ENCODE measurements around the gene TNFAIP1. TPM values are rescaled to one million over a fixed set of nuclear protein-coding genes. Genes with fewer than 3 reads are reported as not detected.

TNFAIP1 gene
- total RNA-seq, 1 experiment from 2014 or later = 27.5 TPM

DNA sequence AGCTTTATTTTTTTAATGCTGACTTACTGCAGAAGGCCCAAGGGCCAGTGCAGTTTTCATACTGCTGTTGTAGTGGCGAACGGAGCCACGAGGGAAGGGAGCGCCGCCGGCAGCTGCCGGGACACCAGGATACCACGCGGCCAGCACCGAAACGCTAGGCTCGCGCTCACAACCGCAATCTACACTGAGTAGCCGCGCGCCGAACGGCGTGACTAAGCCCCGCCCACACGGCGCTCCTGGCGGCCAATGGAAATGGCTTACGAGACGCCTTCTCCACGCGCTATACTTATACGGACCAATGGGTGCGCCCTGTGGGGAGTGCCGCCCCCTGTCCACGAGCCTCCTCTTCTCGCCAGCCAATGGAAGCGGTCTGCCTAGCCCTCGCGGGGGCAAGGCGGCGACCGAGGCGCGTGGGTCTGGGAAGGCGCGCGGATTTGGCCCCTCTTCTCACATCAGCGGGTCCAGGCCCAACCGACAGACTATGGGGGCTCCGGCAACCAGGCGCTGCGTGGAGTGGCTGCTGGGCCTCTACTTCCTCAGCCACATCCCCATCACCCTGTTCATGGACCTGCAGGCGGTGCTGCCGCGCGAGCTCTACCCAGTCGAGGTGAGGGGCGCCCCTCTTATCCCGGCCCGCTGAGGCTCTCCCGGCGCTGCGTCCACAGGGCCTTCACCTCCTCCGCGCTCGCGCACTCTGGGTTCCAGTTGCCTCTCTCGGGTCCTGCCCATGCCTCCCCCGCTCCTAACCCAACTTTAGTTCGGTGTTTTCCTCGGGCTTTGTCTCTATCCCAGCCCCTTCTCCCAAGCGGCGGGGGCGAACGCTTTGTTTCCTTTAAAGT is 16.6 kb upstream of the TNFAIP1 start, which contains the start of gene TMEM97:
Gene TMEM97, plus strand, starts transcription at position 442 of the 839 bp plus-strand sequence. Its CDS starts 40 bp downstream, at position 482.
- no peaks in the 10 kb centered on the region for H3K36me3 ChIP-seq (ENCODE audit: low read depth, low read length)
- peak within 1 kb of the TSS; percentile 82 for H3K9ac ChIP-seq (ENCODE audit: low read length)
- ATAC-seq = peak; percentile 97
- peak; percentile 94 for DNase-seq
- H3F3A ChIP-seq (ENCODE audit: low read length, unreplicated experiment) = no peaks in the 10 kb centered on the region
- peaks cover 43% of the 10 kb centered on the region for H3K4me1 ChIP-seq (ENCODE audit: insufficient read depth, low read length)
- CTCF ChIA-PET = interaction anchor here (0.5 kb wide), 1 partner anchor 10 kb away, joined by 4 read pairs; no protein-coding TSS in a partner anchor
- BruUV-seq (replicated peaks) = no TSS peak
- POLR2A ChIA-PET (ENCODE audit: unreplicated experiment) = interaction anchor here (0.6 kb wide), 2 partner anchors 41 to 426 kb away, joined by 3 read pairs; partner anchors contain the start of gene LYRM9
- H3K27ac ChIP-seq (ENCODE audit: low read length) = peak within 1 kb of the TSS; percentile 5; the same call in 1 of the 2 replicates
- no peaks in the 10 kb centered on the region for H3K27me3 ChIP-seq (ENCODE audit: low read length)
- no peak for TF ChIP-seq EZH2phosphoT487 (IDR thresholded peaks at IDR 0.05; ENCODE audit: borderline replicate concordance, low read length)
- TF ChIP-seq, protein P1, sequence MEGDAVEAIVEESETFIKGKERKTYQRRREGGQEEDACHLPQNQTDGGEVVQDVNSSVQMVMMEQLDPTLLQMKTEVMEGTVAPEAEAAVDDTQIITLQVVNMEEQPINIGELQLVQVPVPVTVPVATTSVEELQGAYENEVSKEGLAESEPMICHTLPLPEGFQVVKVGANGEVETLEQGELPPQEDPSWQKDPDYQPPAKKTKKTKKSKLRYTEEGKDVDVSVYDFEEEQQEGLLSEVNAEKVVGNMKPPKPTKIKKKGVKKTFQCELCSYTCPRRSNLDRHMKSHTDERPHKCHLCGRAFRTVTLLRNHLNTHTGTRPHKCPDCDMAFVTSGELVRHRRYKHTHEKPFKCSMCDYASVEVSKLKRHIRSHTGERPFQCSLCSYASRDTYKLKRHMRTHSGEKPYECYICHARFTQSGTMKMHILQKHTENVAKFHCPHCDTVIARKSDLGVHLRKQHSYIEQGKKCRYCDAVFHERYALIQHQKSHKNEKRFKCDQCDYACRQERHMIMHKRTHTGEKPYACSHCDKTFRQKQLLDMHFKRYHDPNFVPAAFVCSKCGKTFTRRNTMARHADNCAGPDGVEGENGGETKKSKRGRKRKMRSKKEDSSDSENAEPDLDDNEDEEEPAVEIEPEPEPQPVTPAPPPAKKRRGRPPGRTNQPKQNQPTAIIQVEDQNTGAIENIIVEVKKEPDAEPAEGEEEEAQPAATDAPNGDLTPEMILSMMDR (conservative IDR thresholded peaks at IDR 0.05; ENCODE audit: low read depth, low read length) = 0 out of 2 replicates have a peak, but pooled peaks have one; percentile 9
- H3K79me2 ChIP-seq (ENCODE audit: low read length) = peaks cover 49% of the 10 kb centered on the region
- H4K20me1 ChIP-seq (ENCODE audit: low read length) = no peaks in the 10 kb centered on the region
- H3K9me3 ChIP-seq (ENCODE audit: low read length) = no peaks in the 10 kb centered on the region
- H3K4me3 ChIP-seq (ENCODE audit: low read length) = peak within 1 kb of the TSS; percentile 73
- intact Hi-C loops (cut with micrococcal nuclease) = loop anchor here (10.0 kb wide), 1 partner anchor 64 kb away; no protein-coding TSS in a partner anchor
- peak within 1 kb of the TSS; percentile 86 for H3K4me2 ChIP-seq (ENCODE audit: low read length)
- H2AFZ ChIP-seq (ENCODE audit: low read length) = peak within 1 kb of the TSS; percentile 92
- no peaks in the 10 kb centered on the region for H3K9me2 ChIP-seq (replicated peaks; ENCODE audit: low read length)

DNA sequence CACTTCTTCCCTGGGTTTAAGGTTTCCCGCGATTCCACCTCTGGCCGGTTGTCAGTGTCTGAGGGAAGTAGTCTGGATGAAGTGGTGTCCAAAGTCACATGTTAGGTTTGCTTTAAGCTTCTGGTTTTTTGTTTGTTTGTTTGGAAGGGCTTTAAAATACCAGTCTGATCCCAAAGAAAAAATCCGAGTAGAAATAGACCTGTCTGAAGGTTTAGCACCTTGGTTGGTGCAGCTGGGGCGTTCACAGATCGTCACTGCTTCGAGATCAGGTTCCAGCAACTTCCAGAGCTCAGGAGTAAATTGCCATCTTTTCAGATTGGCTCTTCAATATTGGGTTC is 16.0 kb upstream of the TNFAIP1 start:
- H3K27me3 ChIP-seq (ENCODE audit: low read length) = no peaks in the 10 kb centered on the region
- TF ChIP-seq EZH2 (IDR thresholded peaks at IDR 0.05; ENCODE audit: low read length, unreplicated experiment) (no peak), EZH2phosphoT487 (IDR thresholded peaks at IDR 0.05; ENCODE audit: borderline replicate concordance, low read length) (no peak)
- TF ChIP-seq, protein P1 (conservative IDR thresholded peaks at IDR 0.05; ENCODE audit: low read depth, low read length) = no peak
- H3K27ac ChIP-seq (ENCODE audit: low read length) = 0 out of 2 replicates have a peak overlapping the region, but pooled peaks have one; percentile 5
- H3K4me1 ChIP-seq (ENCODE audit: insufficient read depth, low read length) = peaks cover 49% of the 10 kb centered on the region
- no peaks in the 10 kb centered on the region for H3K36me3 ChIP-seq (ENCODE audit: low read depth, low read length)
- H2AFZ ChIP-seq (ENCODE audit: low read length) = peak overlapping the region; percentile 92
- H3K9me2 ChIP-seq (replicated peaks; ENCODE audit: low read length) = no peaks in the 10 kb centered on the region
- peaks cover 55% of the 10 kb centered on the region for H3K79me2 ChIP-seq (ENCODE audit: low read length)
- peak overlapping the region; percentile 86 for H3K4me2 ChIP-seq (ENCODE audit: low read length)
- H3K4me3 ChIP-seq (ENCODE audit: low read length) = peak overlapping the region; percentile 73
- ChIA-PET POLR2A (ENCODE audit: unreplicated experiment) (interaction anchor here (0.6 kb wide), 2 partner anchors 42 to 426 kb away, joined by 3 read pairs; partner anchors contain the start of gene LYRM9), CTCF (interaction anchor here (0.5 kb wide), 1 partner anchor 10 kb away, joined by 4 read pairs; no protein-coding TSS in a partner anchor)
- H4K20me1 ChIP-seq (ENCODE audit: low read length) = no peaks in the 10 kb centered on the region
- DNase-seq (peak; percentile 7), ATAC-seq (no peak)
- peak overlapping the region; percentile 82 for H3K9ac ChIP-seq (ENCODE audit: low read length)
- intact Hi-C loops (cut with micrococcal nuclease) = loop anchor here (10.0 kb wide), 1 partner anchor 65 kb away; no protein-coding TSS in a partner anchor
- no peaks in the 10 kb centered on the region for H3K9me3 ChIP-seq (ENCODE audit: low read length)
- BruUV-seq (replicated peaks) = no TSS peak
- H3F3A ChIP-seq (ENCODE audit: low read length, unreplicated experiment) = no peaks in the 10 kb centered on the region

Data from PC-3 (cell line).